ENCODE data around the gene THADA.
"Not testable (repeated sequence)": the region's sequence is repeated elsewhere in the genome, so short reads cannot be mapped to it uniquely, and the experiment has no call there.

Gene THADA

GRCh38 chr2:43595603-43596412 lies at the start of gene THADA:
THADA (minus strand) TSS chr2:43596038; CDS start chr2:43592392, 3,646 bp downstream.
- Mint-ChIP-seq H3K36me3 (peaks cover 32% of the 10 kb centered on the region), H3K9me3 (no peaks in the 10 kb centered on the region), H3K4me1 (peaks cover 34% of the 10 kb centered on the region), H3K27ac (peak within 1 kb of the TSS; percentile 99), H3K4me3 (peak within 1 kb of the TSS; percentile 94)
- peak; percentile 91 to 98 for DNase-seq (ENCODE audit: low spot score in 2 of 2)
- peak; percentile 98 for ATAC-seq

- H3K9me3 Mint-ChIP-seq = no peaks in the 10 kb centered on the region
- H3K4me3 Mint-ChIP-seq = no peak overlapping the region
- H3K4me1 Mint-ChIP-seq = no peaks in the 10 kb centered on the region
- H3K36me3 Mint-ChIP-seq = no peaks in the 10 kb centered on the region
- no peak overlapping the region for H3K27ac Mint-ChIP-seq
- no peak for DNase-seq (ENCODE audit: low spot score in 2 of 2)
- no peak for ATAC-seq
These were observed 47.8 kb upstream of the THADA start for GRCh38 chr2:43643680-43644079.

GRCh38 chr2:43642363-43642762 lies 46.5 kb upstream of the THADA start:
- ATAC-seq = no peak

GRCh38 chr2:43637030-43637803 lies 41.4 kb upstream of the THADA start, which contains the start of gene PLEKHH2:
PLEKHH2 (plus strand) TSS chr2:43637260; CDS start chr2:43644674, 7,414 bp downstream.
- H3K4me3 Mint-ChIP-seq = peak within 1 kb of the TSS; percentile 77
- peak within 1 kb of the TSS; percentile 24 for H3K27ac Mint-ChIP-seq
- DNase-seq (ENCODE audit: low spot score in 2 of 2) (peak; percentile 89 to 96), ATAC-seq (peak; percentile 100)
- peaks cover 12% of the 10 kb centered on the region for H3K4me1 Mint-ChIP-seq
- H3K9me3 Mint-ChIP-seq = no peaks in the 10 kb centered on the region
- H3K36me3 Mint-ChIP-seq = no peaks in the 10 kb centered on the region

More at GRCh38 chr2:43642363-43642762, 46.5 kb upstream of the THADA start:
- Mint-ChIP-seq H3K4me1 (no peaks in the 10 kb centered on the region), H3K36me3 (no peaks in the 10 kb centered on the region), H3K9me3 (no peaks in the 10 kb centered on the region), H3K4me3 (no peak overlapping the region), H3K27ac (no peak overlapping the region)
- no peak for DNase-seq (ENCODE audit: low spot score in 2 of 2)

- H3K4me3 Mint-ChIP-seq = peak overlapping the region; percentile 77
- H3K4me1 Mint-ChIP-seq = peaks cover 12% of the 10 kb centered on the region
- ATAC-seq (peak; percentile 22), DNase-seq (ENCODE audit: low spot score in 2 of 2) (no peak)
- H3K27ac Mint-ChIP-seq = peak overlapping the region; percentile 24
- no peaks in the 10 kb centered on the region for H3K9me3 Mint-ChIP-seq
- H3K36me3 Mint-ChIP-seq = no peaks in the 10 kb centered on the region
These were observed 40.8 kb upstream of the THADA start for GRCh38 chr2:43636621-43637020.

GRCh38 chr2:43636153-43636552 lies 40.3 kb upstream of the THADA start:
- Mint-ChIP-seq H3K4me1 (peaks cover 12% of the 10 kb centered on the region), H3K4me3 (peak overlapping the region; percentile 77), H3K27ac (peak overlapping the region; percentile 24)
- H3K9me3 Mint-ChIP-seq; DNase-seq (ENCODE audit: low spot score in 2 of 2); ATAC-seq; H3K36me3 Mint-ChIP-seq: not testable (repeated sequence)

GRCh38 chr2:43634604-43635306 lies 38.9 kb upstream of the THADA start:
- no peaks in the 10 kb centered on the region for H3K36me3 Mint-ChIP-seq
- DNase-seq (ENCODE audit: low spot score in 2 of 2) = no peak
- ATAC-seq = no peak
- no peaks in the 10 kb centered on the region for H3K9me3 Mint-ChIP-seq
- no peak overlapping the region for H3K27ac Mint-ChIP-seq
- H3K4me1 Mint-ChIP-seq = peaks cover 12% of the 10 kb centered on the region
- H3K4me3 Mint-ChIP-seq = no peak overlapping the region

- H3K4me3 Mint-ChIP-seq = no peak overlapping the region
- H3K27ac Mint-ChIP-seq = no peak overlapping the region
- H3K4me1 Mint-ChIP-seq = peaks cover 10% of the 10 kb centered on the region
- no peaks in the 10 kb centered on the region for H3K36me3 Mint-ChIP-seq
- DNase-seq (ENCODE audit: low spot score in 2 of 2) (no peak), ATAC-seq (no peak)
- H3K9me3 Mint-ChIP-seq = no peaks in the 10 kb centered on the region
These were observed 35.9 kb upstream of the THADA start for GRCh38 chr2:43631618-43632317.

GRCh38 chr2:43622931-43623451 lies 27.2 kb upstream of the THADA start:
- no peaks in the 10 kb centered on the region for H3K36me3 Mint-ChIP-seq
- DNase-seq (ENCODE audit: low spot score in 2 of 2) (no peak), ATAC-seq (no peak)
- H3K4me3 Mint-ChIP-seq = no peak overlapping the region
- H3K9me3 Mint-ChIP-seq = no peaks in the 10 kb centered on the region
- H3K4me1 Mint-ChIP-seq = no peaks in the 10 kb centered on the region
- no peak overlapping the region for H3K27ac Mint-ChIP-seq

GRCh38 chr2:43619511-43619910 lies 23.7 kb upstream of the THADA start:
- no peak for DNase-seq (ENCODE audit: low spot score in 2 of 2)
- Mint-ChIP-seq H3K27ac (no peak overlapping the region), H3K36me3 (no peaks in the 10 kb centered on the region), H3K4me1 (no peaks in the 10 kb centered on the region), H3K4me3 (no peak overlapping the region), H3K9me3 (no peaks in the 10 kb centered on the region)
- no peak for ATAC-seq

- Mint-ChIP-seq H3K4me1 (peaks cover 5% of the 10 kb centered on the region), H3K27ac (no peak overlapping the region), H3K4me3 (no peak overlapping the region), H3K36me3 (no peaks in the 10 kb centered on the region), H3K9me3 (no peaks in the 10 kb centered on the region)
- no peak for DNase-seq (ENCODE audit: low spot score in 2 of 2)
- ATAC-seq = no peak
These were observed 21.3 kb upstream of the THADA start for GRCh38 chr2:43616967-43617680.

GRCh38 chr2:43612944-43613343 lies 17.1 kb upstream of the THADA start:
- peaks cover 6% of the 10 kb centered on the region for H3K4me1 Mint-ChIP-seq
- no peak overlapping the region for H3K4me3 Mint-ChIP-seq
- ATAC-seq = no peak
- no peaks in the 10 kb centered on the region for H3K9me3 Mint-ChIP-seq
- H3K36me3 Mint-ChIP-seq = no peaks in the 10 kb centered on the region
- no peak for DNase-seq (ENCODE audit: low spot score in 2 of 2)
- no peak overlapping the region for H3K27ac Mint-ChIP-seq

GRCh38 chr2:43611987-43612894 lies 16.4 kb upstream of the THADA start:
- no peaks in the 10 kb centered on the region for H3K9me3 Mint-ChIP-seq
- no peaks in the 10 kb centered on the region for H3K36me3 Mint-ChIP-seq
- DNase-seq (ENCODE audit: low spot score in 2 of 2) = peak; percentile 51 to 87
- H3K4me3 Mint-ChIP-seq = no peak overlapping the region
- no peak overlapping the region for H3K27ac Mint-ChIP-seq
- peak; percentile 92 for ATAC-seq
- H3K4me1 Mint-ChIP-seq = peaks cover 6% of the 10 kb centered on the region

Data from stimulated activated effector memory CD8-positive, alpha-beta T cell treated with anti-CD3 and anti-CD28 coated beads, Interleukin-12 subunit alpha, Interleukin-12 subunit beta, amount 100 ng/mL, for 72 hours (primary cell).